ENCODE measurements around the gene FGFR2.

Gene FGFR2

DNA sequence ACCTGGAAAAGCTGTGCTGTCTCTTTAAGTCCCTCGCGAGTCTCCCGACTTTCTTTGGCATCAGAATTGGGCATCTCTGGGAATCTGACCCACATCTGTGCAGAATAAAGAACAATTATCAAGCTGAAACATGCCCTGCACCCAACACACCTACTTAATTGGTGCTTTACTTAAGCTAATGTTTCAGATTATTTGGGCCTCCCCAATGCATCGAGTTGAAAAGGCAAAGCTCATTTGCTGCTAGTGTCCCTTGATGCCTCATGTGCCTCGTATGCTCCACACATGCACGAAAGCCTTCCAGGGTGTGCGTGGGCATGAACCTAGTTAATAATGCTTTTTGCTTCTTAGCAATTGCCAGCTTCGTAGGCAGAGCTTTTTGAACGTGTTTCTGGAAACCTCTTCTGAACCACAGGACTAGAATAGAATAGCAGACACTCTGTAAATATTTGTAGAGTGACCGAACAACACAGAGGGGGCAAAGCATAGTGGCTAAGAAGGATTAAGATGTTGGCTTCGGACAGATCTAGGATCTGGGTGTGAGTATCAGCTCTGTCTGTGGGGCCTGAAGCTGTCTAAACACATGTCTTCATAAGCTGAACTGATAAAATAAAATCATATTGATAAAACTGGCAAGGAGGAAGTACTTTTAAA is 26.7 kb upstream of the FGFR2 start:
- no peak overlapping the region for H3K27ac ChIP-seq (ENCODE audit: low read length)
- no peaks in the 10 kb centered on the region for H3K9me3 ChIP-seq (ENCODE audit: control insufficient read depth, low read depth, low read length)
- no peak overlapping the region for H3K4me3 ChIP-seq (ENCODE audit: low read length)
- no peaks in the 10 kb centered on the region for H3K27me3 ChIP-seq (ENCODE audit: control insufficient read depth, insufficient read depth, low read length)
- no peaks in the 10 kb centered on the region for H3K36me3 ChIP-seq (ENCODE audit: control insufficient read depth, low read depth, low read length)
- H3K9ac ChIP-seq (ENCODE audit: low read length): no peak overlapping the region
- H3K4me1 ChIP-seq (ENCODE audit: control insufficient read depth, low read depth, low read length): no peaks in the 10 kb centered on the region

DNA sequence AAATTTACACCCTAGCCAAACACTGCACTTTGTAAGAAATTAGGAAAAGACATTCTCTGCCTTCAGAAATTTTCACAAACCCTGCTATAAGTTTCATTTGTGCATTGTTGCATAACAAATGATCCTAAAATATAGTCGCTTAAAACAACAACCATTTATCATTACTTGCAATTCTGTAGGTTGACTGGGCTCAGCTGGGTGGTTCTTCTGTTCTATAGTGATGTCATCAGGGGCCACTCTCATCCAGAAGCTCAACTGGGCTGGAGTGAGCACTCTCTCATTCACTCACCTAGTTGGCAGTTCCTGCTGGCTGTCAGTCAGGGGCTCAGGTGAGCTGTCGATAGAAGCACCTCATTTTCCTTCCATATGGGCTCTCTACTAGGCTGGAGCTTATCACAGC is 20.7 kb upstream of the FGFR2 start:
- Histone ChIP-seq H3K9ac (ENCODE audit: low read length) (no peak overlapping the region), H3K9me3 (ENCODE audit: control insufficient read depth, low read depth, low read length) (no peaks in the 10 kb centered on the region), H3K27ac (ENCODE audit: low read length) (no peak overlapping the region), H3K4me1 (ENCODE audit: control insufficient read depth, low read depth, low read length) (no peaks in the 10 kb centered on the region), H3K4me3 (ENCODE audit: low read length) (no peak overlapping the region), H3K36me3 (ENCODE audit: control insufficient read depth, low read depth, low read length) (no peaks in the 10 kb centered on the region), H3K27me3 (ENCODE audit: control insufficient read depth, insufficient read depth, low read length) (no peaks in the 10 kb centered on the region)

DNA sequence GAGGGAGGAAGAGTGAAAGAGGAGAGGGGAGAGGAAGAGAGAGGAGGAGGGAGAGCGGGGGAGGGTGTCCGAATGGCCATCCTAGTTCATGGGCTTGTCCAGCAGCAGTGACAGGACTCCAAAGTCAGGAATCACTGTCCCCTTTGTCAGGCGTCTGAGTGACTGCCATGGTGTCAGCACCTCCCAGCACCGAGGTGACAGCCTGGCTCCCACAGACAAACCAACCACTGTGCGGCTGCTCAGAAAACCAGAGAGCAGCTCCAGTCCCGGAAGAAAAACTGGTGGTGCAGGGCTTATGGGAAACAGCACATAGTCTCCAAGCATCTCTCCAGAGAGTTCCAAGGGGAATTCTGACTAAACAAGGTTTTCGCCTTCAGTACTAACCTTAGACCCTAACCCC is 18.9 kb upstream of the FGFR2 start:
- Histone ChIP-seq H3K36me3 (ENCODE audit: control insufficient read depth, low read depth, low read length) (no peaks in the 10 kb centered on the region), H3K4me1 (ENCODE audit: control insufficient read depth, low read depth, low read length) (no peaks in the 10 kb centered on the region), H3K4me3 (ENCODE audit: low read length) (no peak overlapping the region), H3K27ac (ENCODE audit: low read length) (no peak overlapping the region), H3K9ac (ENCODE audit: low read length) (no peak overlapping the region), H3K27me3 (ENCODE audit: control insufficient read depth, insufficient read depth, low read length) (no peaks in the 10 kb centered on the region), H3K9me3 (ENCODE audit: control insufficient read depth, low read depth, low read length) (no peaks in the 10 kb centered on the region)

DNA sequence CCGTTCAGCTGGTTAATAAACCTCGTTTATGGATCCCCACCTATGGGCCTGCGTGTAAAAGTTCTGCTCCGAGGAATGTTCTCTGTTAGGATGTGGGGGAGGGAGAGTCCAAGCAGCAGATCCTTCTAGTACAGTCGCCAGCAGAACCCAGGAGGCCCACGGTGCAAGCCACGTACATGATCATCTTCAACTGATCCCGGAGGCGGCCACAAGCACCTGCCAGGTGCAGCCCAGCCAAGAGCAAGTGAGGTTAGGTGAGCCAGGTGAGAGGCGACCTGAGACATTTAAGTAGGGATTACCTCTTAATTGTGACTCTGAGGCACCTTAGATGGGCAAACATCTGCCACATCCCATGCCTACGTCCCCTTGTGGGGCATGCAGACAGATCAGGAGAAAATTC is 18.0 kb upstream of the FGFR2 start:
- Histone ChIP-seq H3K27me3 (ENCODE audit: control insufficient read depth, insufficient read depth, low read length) (no peaks in the 10 kb centered on the region), H3K4me3 (ENCODE audit: low read length) (no peak overlapping the region), H3K9me3 (ENCODE audit: control insufficient read depth, low read depth, low read length) (no peaks in the 10 kb centered on the region), H3K4me1 (ENCODE audit: control insufficient read depth, low read depth, low read length) (no peaks in the 10 kb centered on the region), H3K9ac (ENCODE audit: low read length) (no peak overlapping the region), H3K36me3 (ENCODE audit: control insufficient read depth, low read depth, low read length) (no peaks in the 10 kb centered on the region), H3K27ac (ENCODE audit: low read length) (no peak overlapping the region)

DNA sequence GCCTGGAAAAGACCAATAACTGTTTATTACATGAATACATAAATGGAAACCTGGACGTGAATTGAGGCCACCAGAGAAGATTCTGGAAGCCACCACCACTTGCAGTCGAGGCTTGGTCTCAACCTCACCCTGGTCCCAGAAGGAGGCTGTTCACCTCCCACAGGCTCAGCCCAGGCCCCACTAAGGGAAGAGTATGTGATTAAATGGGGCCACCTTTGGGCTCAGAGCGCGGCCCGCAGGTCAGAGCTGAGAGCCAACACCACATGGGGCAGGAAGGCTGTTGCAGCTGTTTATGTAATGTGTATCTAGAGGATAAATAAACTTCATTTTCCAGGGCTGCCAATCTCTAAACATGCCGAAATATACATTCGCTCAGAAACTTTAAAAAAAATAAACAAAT is 17.6 kb upstream of the FGFR2 start:
- Histone ChIP-seq H3K9me3 (ENCODE audit: control insufficient read depth, low read depth, low read length) (no peaks in the 10 kb centered on the region), H3K9ac (ENCODE audit: low read length) (no peak overlapping the region), H3K27ac (ENCODE audit: low read length) (no peak overlapping the region), H3K36me3 (ENCODE audit: control insufficient read depth, low read depth, low read length) (no peaks in the 10 kb centered on the region), H3K4me1 (ENCODE audit: control insufficient read depth, low read depth, low read length) (no peaks in the 10 kb centered on the region), H3K27me3 (ENCODE audit: control insufficient read depth, insufficient read depth, low read length) (no peaks in the 10 kb centered on the region), H3K4me3 (ENCODE audit: low read length) (no peak overlapping the region)

DNA sequence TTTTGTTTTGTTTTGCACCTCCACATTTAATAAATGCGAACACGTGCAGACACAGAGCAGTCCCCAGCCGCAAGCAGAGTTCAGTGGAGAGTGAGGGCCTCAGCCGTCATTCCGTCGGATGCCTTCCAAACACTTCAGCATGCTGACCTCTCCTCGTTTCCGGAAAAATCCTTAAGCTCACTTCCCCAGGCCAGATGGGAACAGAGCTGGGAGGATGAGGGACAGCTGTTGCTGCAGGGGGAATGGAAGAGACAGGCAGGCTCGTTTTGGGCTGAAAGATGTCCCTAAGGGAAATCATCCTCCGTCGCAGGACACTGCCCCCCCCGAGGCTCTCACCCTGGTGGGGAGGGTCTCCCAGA is 17.2 kb upstream of the FGFR2 start:
- H3K9ac ChIP-seq (ENCODE audit: low read length): no peak overlapping the region
- no peak overlapping the region for H3K27ac ChIP-seq (ENCODE audit: low read length)
- H3K4me1 ChIP-seq (ENCODE audit: control insufficient read depth, low read depth, low read length): no peaks in the 10 kb centered on the region
- no peaks in the 10 kb centered on the region for H3K27me3 ChIP-seq (ENCODE audit: control insufficient read depth, insufficient read depth, low read length)
- no peaks in the 10 kb centered on the region for H3K36me3 ChIP-seq (ENCODE audit: control insufficient read depth, low read depth, low read length)
- no peak overlapping the region for H3K4me3 ChIP-seq (ENCODE audit: low read length)
- no peaks in the 10 kb centered on the region for H3K9me3 ChIP-seq (ENCODE audit: control insufficient read depth, low read depth, low read length)

DNA sequence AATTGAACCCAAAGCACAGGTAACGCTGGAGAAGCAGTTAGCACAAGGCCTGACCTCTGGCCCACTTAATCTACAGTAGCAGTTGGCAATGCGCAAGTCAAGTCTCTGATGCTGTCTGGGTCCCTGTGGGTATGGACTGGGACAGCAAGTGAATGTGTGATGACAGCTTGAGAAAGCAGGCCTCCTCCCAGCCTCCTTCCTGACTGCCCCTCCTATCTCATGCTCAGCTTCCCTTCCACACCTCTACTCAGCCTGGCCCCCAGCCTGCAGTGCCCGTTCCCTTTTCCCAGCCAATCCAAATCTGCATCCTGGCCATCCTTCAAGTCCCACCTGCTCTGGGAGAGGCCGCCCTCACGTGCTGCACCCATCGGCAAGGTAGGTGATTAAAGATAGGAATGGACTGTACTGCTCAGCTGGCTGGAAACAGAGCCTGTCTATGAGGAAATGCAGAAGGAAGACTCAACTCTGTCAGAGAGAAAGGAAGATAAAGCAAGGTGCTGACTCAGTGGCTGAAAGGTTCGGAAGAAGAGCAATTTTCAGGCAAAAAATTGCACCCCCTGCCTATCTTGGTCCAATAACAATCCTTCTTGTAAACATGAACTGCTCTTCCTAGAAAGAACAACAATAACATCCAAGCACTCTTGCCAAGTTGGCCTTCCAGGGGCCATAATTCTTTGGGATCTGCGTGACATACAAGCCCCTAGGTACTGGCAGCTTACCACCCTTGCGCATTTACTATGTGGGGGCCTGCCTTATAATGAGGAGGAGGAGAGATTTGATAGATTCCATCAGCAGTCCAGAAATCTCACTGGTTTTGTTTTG is 16.6 kb upstream of the FGFR2 start:
- Histone ChIP-seq H3K9me3 (ENCODE audit: control insufficient read depth, low read depth, low read length) (no peaks in the 10 kb centered on the region), H3K36me3 (ENCODE audit: control insufficient read depth, low read depth, low read length) (no peaks in the 10 kb centered on the region), H3K4me3 (ENCODE audit: low read length) (no peak overlapping the region), H3K27ac (ENCODE audit: low read length) (no peak overlapping the region), H3K4me1 (ENCODE audit: control insufficient read depth, low read depth, low read length) (no peaks in the 10 kb centered on the region), H3K27me3 (ENCODE audit: control insufficient read depth, insufficient read depth, low read length) (no peaks in the 10 kb centered on the region), H3K9ac (ENCODE audit: low read length) (no peak overlapping the region)

DNA sequence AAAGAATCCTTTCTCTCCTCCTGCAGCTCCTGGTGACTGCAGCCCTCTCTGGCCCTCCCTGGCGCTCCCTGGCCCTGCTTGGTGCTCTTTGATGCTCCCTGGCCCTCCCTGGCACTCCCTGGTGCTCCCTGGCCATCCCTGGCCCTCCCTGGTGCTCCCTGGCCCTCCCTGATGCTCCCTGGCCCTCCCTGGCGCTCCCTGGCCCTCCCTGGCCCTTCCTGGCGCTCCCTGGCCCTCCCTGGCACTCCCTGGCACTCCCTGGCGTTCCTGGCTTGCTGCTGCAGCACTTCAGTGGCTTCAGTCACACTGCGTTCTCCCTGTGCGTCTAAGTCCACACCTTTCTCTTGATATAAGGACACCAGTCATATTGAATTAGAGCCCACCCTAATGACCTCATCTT is 15.2 kb upstream of the FGFR2 start:
- Histone ChIP-seq H3K27me3 (ENCODE audit: control insufficient read depth, insufficient read depth, low read length) (no peaks in the 10 kb centered on the region), H3K4me1 (ENCODE audit: control insufficient read depth, low read depth, low read length) (no peaks in the 10 kb centered on the region), H3K4me3 (ENCODE audit: low read length) (no peak overlapping the region), H3K9ac (ENCODE audit: low read length) (no peak overlapping the region), H3K27ac (ENCODE audit: low read length) (no peak overlapping the region), H3K36me3 (ENCODE audit: control insufficient read depth, low read depth, low read length) (no peaks in the 10 kb centered on the region), H3K9me3 (ENCODE audit: control insufficient read depth, low read depth, low read length) (no peaks in the 10 kb centered on the region)

DNA sequence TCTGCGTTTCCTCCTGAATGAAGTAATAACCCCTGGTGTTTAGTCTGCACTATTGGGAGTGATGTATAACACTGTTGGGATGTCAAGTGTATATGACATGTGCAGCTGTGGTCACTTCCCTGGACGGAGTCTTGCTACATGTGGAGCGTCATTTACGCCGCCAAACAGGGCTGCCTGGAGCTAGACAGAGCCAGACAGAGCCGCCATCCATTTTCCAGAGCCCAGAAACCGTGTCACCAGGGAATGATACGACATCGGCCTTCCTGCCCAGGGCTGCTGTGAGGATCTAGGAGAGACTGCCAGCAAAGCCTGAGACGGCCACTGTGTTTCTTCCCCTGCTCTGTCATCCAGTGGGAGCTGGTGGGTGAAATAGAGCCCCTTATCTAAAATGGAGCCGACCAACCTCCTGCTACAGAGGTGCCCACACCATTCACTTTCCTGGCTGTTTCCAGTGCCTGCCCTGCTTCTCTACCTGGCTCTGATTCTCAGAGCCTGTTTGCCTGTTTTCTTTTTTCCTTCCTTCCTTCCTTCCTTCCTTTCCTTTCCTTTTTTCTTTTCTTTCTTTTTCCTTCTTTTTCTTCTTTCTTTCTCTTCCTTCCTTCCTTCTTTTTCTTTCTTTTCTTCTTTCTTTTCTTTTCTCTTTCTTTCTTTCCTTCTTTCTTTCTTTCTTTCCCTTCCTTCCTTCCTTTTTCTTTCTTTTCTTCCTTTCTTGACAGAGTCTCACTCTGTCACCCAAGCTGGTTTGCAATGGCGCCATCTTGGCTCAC is 13.3 kb upstream of the FGFR2 start:
- Histone ChIP-seq H3K27me3 (ENCODE audit: control insufficient read depth, insufficient read depth, low read length) (peaks cover 8% of the 10 kb centered on the region), H3K9ac (ENCODE audit: low read length) (no peak overlapping the region), H3K36me3 (ENCODE audit: control insufficient read depth, low read depth, low read length) (no peaks in the 10 kb centered on the region), H3K4me1 (ENCODE audit: control insufficient read depth, low read depth, low read length) (no peaks in the 10 kb centered on the region), H3K27ac (ENCODE audit: low read length) (no peak overlapping the region), H3K9me3 (ENCODE audit: control insufficient read depth, low read depth, low read length) (no peaks in the 10 kb centered on the region), H3K4me3 (ENCODE audit: low read length) (no peak overlapping the region)

DNA sequence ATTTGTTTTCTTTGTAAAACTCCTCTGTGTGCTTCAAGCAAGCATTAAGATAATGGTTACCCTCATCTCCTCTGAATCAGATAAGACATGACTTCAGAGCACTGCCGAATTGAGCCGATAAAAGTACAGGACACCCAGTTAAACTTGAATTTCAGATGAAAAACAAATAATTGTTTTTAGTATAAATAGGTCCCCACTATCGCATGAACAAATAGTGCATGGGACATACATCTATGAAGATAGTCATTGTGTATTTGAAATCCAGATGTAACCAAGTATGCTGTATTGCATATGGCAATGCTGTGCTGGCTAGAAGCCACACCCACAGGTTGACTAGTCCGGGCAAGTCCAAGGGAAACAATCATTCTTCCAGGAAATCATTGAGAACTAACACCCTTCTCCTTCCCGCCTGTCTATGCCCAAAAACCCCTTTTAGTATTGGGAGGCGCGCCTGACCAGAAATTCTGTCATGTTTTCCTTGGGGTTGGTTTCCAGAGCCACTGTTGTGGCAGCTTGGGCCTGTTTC is 12.6 kb upstream of the FGFR2 start:
- Histone ChIP-seq H3K27me3 (ENCODE audit: control insufficient read depth, insufficient read depth, low read length) (peaks cover 8% of the 10 kb centered on the region), H3K9me3 (ENCODE audit: control insufficient read depth, low read depth, low read length) (no peaks in the 10 kb centered on the region), H3K4me1 (ENCODE audit: control insufficient read depth, low read depth, low read length) (no peaks in the 10 kb centered on the region), H3K4me3 (ENCODE audit: low read length) (no peak overlapping the region), H3K36me3 (ENCODE audit: control insufficient read depth, low read depth, low read length) (no peaks in the 10 kb centered on the region), H3K27ac (ENCODE audit: low read length) (no peak overlapping the region), H3K9ac (ENCODE audit: low read length) (no peak overlapping the region)

DNA sequence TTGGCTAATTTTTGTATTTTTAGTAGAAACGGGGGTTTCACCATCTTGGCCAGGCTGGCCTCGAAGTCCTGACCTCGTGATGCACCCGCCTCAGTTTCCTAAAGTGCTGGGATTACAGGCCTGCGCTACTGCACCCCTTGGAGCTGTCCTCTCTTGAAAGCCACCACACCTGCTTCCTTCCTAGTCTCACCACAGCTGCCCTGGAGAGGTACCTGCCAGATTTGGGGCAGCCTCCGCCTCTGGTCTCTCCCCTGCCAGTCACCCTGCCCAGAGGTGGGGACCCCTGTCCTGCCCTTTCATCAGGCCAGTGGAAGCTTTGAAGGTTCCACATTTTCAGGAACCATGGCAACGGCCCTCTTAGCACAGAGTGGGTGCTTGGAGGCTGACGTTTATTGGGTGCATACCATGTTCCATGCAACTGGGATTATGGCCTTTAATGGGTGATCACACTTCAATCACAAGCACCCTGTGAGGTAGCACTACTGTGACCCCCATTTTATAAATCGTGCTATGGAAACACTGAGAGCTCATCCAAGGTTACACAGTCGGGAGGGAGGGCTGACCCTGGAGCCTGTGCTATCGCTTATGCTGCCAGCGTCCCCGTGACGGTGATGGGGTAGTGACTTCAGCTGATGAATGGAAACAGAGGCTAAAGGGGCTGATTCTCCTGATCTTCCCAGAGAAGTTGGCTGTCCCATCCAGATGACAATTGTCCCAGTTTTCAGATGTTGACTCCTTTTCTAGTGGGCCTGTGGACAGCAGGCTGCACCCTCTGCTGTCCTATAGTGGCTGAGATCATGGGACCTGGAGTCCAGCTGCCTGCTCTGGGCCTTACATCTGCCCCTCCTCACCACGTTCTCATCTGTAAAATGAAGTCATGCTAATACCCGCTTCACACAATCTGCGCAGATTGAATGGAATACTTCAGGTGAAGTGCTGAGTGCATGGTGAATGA is 11.5 kb upstream of the FGFR2 start:
- Histone ChIP-seq H3K4me1 (ENCODE audit: control insufficient read depth, low read depth, low read length) (no peaks in the 10 kb centered on the region), H3K9ac (ENCODE audit: low read length) (no peak overlapping the region), H3K4me3 (ENCODE audit: low read length) (no peak overlapping the region), H3K27me3 (ENCODE audit: control insufficient read depth, insufficient read depth, low read length) (peaks cover 8% of the 10 kb centered on the region), H3K9me3 (ENCODE audit: control insufficient read depth, low read depth, low read length) (no peaks in the 10 kb centered on the region), H3K36me3 (ENCODE audit: control insufficient read depth, low read depth, low read length) (no peaks in the 10 kb centered on the region), H3K27ac (ENCODE audit: low read length) (no peak overlapping the region)
